GM19455 (cell line): Measurements from ENCODE around the gene SCUBE1.

ENCODE experiments used
- ATAC-seq: cut with Tn5 transposase; IDR thresholded peaks from one replicate; pipeline ENCODE4 v1.9.1; 2021; ENCODE audit not compliant: unreplicated experiment

The SCUBE1 gene

GRCh38 chr22:43162412-43163150, 180.6 kb downstream of the SCUBE1 start:
- no peak for ATAC-seq

- no peak for ATAC-seq
These were observed 182.6 kb downstream of the SCUBE1 start for GRCh38 chr22:43160497-43161126.

GRCh38 chr22:43159484-43160178, 183.5 kb downstream of the SCUBE1 start:
- ATAC-seq: no peak

- no peak for ATAC-seq
These were observed 184.2 kb downstream of the SCUBE1 start for GRCh38 chr22:43158778-43159483.

GRCh38 chr22:43157874-43158546, 185.2 kb downstream of the SCUBE1 start:
- ATAC-seq: no peak

- ATAC-seq: no peak
These were observed 186.8 kb downstream of the SCUBE1 start for GRCh38 chr22:43156413-43156812.

GRCh38 chr22:43155789-43156188, 187.4 kb downstream of the SCUBE1 start:
- ATAC-seq: no peak

- ATAC-seq: no peak
These were observed 188.2 kb downstream of the SCUBE1 start for GRCh38 chr22:43154887-43155536.

- ATAC-seq: no peak
These were observed 189.3 kb downstream of the SCUBE1 start for GRCh38 chr22:43153899-43154298.

GRCh38 chr22:43152357-43153071, 190.7 kb downstream of the SCUBE1 start:
- no peak for ATAC-seq

- ATAC-seq: no peak
These were observed 191.2 kb downstream of the SCUBE1 start for GRCh38 chr22:43152003-43152356.

- no peak for ATAC-seq
These were observed 191.7 kb downstream of the SCUBE1 start, which contains the start of gene TSPO for GRCh38 chr22:43151251-43152002. Gene TSPO (plus strand): TSS chr22:43151559. CDS start chr22:43159239, 7,680 bp downstream.

GRCh38 chr22:43150731-43151206, 192.4 kb downstream of the SCUBE1 start:
- ATAC-seq: no peak

GRCh38 chr22:43148581-43148980, 194.6 kb downstream of the SCUBE1 start:
- ATAC-seq: no peak

GRCh38 chr22:43147821-43148220, 195.4 kb downstream of the SCUBE1 start:
- ATAC-seq: no peak
